DMS 273 treated with DMSO at 0.1 percent for 48 hours (cell line): Measurements from ENCODE around the gene BCR.

ENCODE experiments used
- DNase-seq: peaks from one replicate; lab custom pipeline; 2025; lab: John Stamatoyannopoulos, UW

The BCR gene

DNA sequence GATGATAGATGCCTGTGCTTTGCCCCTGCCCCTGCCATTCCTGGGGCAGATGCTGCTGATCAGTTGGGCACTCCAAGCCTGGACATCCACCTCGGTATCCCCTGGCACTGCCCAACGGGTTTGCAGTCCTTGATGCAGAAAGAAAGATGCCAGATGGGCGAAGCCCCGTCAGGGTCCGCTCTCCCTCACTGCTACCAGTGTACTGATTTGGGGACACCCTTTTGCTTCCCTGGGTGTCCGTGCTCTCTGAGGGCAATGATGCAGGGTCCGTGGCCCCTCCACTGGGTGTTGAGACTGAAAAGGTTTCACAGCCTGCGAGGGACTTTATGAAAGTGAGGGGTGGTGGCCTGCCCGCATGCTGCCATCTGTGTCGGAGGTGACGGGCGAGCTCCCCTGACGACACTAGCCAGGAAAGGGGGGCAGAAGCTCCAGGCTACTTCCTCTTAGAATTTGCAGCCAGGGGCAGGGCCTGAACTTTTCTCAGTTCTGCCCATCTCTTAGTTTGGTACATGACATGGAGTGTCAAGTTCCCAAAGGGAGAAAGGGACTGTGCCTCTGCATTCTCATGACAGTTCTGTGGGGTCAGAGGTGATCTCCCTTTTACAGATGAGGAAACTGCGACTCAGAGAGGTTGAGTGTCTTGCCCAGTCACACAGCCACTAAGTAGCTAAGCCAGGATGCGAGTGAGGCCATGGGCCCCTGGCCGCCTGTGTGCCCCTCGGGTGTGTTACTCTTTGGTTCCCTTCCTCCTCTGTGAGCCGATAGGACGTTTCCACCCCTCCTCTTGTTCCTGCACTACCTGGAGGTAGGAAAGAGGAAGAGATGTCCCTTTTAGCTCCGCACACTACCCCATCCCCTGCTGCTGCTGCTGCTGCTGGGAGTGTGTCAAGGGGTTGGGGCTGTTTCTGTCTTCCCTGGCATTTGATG is 96.6 kb downstream of the BCR start:
- no peak for DNase-seq

DNA sequence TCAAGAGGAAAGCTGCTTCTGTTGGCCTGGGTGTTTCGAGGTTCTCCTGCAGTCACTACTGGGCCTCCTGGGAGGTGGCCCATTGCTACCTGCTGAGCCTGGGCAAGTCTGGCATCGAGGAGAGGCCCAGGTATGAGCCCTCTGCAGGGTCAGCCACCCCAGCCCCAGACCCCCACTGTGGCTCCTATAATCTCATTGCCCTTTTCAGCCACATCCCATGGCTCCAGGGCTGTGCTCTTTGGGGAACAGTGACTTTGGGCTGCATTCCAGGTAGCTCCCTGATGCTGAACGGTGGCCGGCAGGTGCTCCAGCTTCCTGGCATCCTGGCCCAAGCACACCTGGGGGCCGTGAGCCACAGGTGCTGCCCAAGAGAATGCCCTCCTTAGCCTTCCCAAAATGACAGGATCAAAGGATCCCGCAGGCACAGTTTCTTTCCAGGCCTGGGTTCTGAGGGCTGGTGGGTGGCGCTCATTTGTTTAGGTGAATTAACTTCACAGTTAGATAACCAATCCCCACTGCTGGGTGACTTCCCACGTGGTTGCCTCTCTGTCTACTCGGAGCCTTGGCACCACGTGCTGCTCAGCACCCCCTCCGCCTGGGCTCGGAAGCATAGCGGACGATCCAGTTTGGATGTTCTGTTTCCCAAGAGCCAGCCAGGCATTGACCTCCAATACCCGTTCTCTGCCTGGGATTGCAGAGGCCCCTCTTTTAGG is 97.4 kb downstream of the BCR start:
- no peak for DNase-seq

DNA sequence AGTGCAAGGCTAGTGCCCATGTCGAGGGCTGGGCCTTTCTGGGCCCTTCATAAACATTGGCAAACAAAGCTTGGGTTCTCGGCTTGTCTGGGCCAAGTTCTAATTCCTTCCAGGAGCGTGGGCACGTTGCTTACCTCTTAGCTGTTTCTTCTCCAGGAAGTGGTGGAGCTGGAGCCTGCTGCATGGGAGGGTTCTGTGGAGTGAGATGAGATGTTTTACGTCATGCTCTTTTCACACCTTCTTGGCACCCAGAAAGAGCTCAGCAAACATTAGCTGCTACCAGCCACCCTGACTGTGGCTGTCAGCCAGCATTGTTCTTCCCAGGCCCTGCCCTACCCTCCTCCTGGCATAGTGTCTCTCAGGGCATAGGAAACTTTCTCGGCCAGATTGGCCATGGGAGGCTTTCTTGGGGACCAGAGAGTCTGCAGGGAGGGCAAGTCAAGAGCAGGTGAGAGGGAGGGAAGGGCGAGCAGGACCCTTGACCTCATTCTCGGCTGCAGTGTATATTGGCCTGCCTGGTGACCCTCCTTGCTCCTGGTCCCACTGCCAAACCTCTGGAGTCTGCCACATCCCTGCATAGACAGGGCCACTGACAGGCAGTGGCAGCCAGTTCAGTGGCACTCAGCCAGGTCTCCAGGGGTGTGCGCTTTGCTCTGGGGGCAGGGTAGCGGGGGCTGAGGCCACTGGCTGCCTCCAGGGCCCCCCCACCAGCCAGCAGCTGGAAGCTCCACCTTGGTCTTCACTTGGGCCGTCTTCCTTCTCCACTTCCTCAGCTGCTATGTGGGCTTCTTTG is 98.8 kb downstream of the BCR start:
- DNase-seq: no peak

DNA sequence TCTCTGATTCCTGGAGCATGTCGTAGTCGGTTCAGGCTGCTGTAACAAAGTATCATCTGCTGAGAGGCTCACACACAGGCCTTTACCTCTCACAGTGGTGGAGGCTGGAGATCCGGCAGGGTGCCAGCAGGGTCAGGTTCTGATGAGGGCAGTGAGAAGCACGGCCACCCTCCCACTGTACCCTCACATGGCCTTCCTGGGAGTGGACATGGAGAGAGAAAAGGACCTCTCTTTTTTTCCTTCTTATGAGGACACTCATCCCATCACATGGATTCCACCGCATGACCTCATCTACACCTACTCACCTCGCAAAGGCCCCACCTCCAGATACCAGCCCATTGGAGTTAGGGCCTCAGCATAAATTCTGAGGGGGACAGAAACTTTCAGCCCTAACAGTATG is 99.5 kb downstream of the BCR start:
- no peak for DNase-seq

DNA sequence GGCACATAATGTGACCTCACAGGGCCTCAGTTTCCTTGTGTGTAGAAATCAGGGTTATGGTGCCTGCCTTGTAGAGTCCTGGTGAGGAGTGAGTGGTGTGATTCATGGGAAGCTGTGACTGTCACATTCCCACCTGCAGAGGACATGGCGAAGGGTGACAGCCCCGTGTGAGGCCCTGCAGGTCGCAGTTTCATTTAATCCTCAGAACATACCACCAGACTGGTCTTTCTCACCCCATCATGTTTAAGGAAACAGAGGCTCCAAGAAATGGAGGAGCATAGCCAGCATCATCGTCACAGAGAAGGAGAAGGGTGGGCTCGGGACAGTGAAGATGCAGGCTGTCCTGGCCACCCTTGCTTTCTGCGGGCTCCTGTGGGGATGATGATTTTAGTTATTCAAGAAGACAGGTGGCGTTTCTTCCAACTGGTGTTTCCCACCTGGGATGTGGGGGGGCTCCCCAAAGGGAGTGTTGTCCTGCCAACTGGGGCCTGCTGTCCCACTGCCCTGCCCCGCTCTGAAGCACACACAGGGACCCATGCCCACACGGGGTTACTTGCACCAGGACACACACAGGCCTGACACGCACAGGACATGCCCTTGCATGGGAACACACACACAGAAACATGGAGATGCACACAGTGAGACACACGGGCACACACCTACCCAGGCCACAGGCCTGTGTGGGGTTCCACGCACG is 100.2 kb downstream of the BCR start:
- no peak for DNase-seq

DNA sequence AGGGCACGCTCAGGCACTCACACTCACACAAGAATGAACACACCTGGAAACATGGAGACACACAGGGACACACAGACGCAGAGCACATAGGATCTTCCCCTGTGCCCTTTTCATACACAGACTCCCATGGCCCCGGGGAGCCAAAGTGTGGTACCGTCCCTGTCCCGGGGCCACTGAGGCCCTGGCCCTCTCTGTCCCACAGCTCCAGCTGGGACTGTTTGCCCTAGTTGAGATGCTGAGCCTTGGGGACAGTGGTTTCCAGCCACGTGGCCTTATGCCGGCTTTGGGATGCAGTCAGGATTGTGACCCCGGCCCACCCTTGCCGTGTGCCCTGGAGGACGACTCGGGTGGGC is 100.7 kb downstream of the BCR start:
- DNase-seq: no peak

DNA sequence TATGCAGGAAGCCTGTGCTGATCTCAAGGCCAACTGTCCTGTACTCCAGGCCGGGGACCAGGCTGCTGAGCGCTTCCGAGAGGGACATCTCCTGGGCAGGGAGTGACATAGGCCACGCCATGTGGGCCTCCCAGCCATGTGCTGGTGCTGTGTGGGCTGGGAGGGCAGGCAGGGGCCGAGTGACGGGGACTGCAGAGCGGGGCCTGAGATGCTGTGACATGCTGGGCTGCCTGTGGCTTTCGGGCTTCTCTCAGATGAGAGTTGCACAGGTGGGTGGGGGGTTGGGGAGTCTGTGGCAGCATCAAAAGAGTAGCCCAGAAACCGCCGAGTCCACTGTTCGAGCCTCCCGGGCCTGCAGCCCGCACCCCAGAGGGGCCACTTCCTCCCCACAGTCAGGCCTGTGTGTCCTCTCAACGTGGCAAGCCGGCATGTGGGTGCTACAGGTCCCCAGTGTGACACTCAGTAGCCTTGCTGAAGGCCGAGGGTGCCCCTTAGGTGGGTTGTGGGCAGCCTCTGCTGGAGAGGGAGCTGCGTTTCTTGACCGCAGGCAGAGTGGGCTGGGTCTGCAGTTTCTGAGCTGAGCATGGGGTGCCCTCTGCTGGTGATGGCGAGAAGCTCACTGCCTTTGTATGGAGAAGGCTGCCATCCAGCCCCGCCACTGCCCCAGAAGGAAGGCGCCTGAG is 101.2 kb downstream of the BCR start:
- DNase-seq: no peak

DNA sequence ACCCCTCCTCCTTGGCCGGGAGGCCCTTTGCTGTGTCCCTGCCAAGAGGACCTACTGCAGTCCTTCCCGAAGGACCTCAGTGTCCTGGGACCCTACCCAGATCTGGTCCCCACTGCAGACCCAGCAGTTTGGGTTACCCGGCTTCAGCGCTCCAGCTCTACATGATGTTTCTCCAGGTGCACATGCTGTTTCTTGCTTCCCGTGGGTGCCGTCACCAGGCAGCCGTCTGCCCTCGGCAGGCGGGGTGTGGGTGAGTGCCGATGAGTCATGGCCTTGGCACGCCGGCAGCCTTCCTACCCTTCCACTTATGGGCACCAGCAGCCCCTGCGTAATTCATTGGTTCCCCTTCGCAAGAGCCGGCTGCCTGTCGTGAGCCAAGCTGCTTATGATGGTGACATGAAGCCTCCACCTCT is 101.8 kb downstream of the BCR start:
- peak; percentile 13 for DNase-seq

DNA sequence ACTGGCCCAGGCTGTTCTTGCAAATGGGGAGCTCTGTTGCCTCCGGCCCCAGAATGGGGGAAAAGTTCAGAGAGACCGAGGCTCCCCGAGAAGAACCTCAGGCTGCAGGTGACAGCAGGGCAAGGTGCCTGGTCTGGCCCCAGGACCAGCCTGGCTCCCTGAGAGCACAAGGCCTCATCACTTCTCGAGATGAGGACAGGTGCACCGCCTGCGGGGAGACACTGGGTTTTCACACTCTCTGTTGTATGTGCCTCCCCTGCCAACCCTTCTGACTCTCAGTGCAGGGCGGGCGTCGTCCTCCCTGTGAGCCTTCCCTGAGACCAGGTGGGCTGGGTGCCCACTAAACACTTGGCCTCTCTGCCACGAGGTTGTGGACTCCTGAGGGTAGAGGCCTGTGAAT is 102.2 kb downstream of the BCR start:
- no peak for DNase-seq

DNA sequence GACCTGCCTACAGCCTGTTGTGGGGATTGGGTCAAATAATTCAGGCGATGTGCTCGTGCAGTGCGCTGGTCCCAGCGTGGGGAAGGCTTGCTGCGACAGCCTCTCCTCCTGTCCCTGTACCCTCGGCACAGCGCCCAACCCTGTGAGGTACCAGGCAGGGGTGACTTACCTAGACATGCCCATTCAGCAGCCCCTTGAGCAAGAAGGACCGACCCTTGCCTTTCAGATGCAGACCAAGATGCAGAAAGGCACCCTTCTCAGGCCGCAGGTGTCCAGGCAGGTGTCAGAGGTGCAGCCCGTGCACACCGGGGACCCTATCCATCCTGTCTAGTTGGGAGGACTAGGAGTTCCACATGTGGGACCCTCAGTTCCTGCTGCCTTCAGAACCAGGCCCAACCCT is 102.7 kb downstream of the BCR start:
- no peak for DNase-seq

DNA sequence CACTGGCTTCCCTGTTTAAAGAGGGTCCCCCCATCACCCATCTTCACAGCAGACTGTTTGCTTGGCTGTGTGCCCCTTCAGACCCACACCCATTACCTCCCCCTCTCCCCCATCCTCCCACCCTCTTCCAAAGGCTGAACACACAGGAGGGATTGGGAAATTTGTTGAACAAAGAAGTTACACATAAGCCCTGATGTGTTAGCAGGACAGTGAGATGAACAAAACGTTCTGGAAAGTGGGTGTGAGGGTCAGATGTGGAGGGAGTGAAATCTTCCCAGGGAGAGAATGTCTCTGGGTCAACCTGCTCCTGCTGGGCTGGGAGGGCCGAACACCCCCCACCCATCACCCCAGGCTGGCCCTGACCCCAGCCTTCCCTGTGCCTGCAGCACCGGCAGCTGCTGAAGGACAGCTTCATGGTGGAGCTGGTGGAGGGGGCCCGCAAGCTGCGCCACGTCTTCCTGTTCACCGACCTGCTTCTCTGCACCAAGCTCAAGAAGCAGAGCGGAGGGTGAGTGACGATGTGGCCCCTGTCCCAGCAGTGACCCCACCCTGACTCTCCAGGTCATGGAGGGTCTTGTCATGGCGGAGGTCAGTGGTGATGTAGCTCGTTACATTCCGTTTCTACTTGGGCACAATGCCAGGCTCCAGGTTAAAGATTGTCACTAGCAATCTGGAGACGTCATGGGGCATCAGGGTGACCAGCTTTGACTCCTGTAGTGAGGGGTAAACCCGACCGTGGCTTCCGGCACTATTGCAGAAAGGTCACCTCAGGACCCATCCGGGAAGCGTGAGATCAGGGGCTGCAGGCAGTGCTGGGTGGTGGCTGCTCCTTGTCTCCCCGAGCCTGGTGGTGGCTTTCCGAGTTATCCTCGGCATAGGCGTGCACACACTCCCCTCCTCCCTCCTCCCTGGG is 103.5 kb downstream of the BCR start:
- DNase-seq: no peak

DNA sequence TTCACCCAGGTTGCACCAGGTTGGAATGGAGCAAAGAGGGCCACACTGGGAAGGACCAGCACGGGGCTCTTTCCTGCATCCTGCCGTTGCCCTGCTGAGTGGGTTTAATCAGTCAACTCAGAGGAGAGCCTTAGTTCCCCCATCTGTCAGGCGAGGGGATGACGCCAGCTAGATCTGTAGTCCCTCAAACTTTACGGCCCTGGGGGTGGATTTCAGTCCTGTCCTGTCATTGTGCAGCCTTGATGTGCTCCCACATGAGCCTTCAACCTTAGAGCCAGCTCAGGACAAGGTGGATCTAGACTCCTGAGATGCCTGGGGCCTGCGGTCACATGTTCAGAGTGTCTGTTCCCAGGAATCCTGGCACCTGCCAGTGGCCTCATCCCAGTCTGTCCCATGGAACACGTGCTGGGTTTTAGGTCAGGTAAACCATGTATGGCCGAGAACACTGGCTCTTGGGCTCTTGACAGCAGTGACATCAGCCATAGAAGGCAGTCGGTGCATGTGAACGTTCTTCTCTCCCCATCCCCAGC is 104.3 kb downstream of the BCR start:
- no peak for DNase-seq

DNA sequence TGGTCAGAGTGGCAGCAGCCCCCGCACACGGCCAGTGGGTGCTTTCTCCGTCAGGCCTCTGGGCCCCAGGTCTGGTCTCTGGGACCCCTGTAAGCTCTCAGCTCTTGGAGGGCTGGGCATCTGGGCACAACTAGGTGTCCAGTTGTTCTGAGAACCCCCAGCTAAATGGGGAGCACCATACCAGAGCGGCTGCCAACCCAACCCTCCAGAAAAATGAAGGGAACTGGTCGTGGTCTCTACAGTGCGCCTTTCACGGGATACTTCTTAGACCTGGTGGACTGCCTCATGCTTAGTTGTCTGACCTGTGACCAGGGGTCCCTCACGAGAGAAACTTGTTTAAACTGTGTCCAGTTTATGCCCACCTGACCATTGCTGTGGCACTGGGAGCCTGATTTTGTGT is 104.9 kb downstream of the BCR start:
- no peak for DNase-seq

DNA sequence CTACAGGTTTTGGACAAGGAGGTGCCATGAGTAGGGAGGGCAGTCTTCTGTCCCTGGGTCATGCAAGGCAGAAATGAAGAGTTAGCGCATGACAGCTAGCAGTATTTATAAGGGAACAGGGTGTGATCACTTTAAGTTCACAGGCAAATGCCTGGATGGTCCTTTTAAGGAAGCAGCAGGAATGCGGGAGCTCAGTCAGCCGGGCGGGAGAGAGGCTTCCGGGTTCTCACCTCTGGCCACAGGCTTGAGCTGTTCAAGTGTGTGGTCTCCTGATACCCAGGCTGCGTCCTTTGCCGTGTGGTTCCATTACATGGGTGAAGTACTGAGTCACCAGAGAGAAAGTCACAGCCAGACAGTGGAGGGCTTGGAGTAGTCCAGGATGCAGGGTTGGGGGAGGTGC is 105.4 kb downstream of the BCR start:
- DNase-seq: no peak

DNA sequence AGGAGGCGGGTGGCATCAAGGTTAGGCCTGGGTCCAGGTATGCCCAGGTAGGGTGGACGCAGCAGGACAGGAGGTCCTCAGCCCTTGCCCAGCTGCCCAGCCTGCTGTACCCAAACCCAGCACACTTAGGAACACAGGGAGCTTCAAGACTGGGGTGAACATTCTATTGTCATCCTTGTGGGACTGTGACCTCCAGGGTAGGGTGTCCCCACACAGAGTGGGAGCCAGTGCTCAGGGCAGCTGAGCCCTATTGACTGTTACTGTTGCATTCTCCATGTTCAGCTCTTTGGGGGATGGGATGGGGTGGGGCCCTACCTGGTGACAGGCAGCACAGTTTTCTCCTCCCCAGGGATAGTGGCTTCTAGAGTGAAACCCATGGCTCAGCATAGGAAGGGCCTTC is 106.0 kb downstream of the BCR start:
- no peak for DNase-seq

DNA sequence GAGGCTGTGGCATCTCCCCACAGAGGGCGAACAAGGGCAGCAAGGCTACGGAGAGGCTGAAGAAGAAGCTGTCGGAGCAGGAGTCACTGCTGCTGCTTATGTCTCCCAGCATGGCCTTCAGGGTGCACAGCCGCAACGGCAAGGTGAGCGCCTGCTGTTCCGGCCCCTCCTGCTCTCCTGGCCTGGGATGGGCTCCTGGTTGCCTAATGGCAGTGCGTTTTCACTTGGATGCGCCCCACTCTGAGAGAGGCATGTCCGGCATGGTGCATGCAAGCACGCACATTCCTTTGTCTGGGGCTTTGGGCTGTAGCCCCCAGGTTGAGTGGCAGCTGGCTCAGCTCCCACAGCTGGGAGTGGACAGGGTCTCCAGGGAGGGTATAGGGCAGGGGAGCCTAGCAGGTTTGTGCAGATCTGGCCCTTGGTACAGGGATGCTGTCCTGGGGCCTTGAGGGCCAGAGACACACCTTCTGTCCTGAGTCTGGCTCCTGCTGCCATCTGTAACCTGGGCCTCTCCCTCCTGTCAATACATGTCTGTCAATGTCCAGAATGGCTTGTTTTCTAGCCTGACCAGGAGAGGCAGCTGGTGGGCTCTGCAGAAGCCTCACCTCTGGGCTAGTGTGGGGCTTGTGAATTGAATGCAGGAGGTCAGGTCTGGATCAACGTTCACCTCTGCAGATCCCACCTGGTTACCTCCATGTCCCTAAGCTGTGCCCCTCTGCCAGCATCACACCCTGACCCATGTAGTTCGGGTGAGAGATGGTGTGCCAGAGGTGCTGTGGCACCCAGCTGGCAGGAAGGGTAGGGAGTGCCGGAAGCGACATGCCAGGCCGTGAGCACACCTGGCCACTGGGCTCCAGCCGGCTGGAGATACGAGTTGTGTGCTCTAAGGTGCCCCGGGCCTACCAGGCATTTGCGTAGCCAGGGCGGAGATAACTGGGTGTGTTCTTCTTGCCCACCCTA is 107.1 kb downstream of the BCR start:
- no peak for DNase-seq

DNA sequence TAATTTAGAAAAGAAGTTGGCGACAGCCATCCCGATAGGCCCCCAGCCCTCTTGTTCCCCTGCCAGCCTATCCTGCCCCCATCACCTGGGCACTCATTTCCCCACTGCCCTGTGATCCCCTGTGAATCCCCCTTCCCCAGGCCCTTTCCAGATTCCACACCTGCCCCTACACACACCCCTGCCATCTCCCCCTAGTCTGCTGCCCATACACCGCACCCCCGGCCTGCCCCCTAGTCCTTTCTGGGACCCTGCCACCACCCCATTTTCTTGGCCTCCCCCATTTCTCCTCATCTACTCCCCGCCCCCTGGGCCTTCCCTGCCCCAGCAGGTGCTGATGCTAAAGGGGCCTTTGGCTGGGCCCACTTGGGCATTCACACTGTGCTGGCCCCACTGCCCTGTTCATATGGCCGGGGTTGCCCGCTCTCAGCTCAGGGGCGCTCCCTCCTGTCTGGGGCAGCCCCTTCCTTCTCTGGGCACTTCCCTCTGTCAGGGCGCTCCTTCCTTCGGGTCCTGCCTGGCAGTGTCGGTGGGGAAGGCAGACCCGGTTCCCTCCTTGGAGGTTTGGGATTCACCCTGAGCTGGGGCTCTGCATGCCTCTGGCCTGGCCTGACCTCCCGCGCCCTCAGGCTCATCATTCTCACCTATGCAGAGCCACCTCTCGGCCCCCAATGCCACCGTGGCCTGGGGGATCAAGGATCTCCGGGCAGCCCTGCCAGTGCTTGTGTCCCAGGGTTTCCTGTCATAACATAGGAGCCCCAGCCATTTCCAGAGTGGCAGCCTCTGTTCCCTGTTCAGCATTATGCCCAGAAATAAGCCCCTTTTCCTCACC is 108.2 kb downstream of the BCR start:
- no peak for DNase-seq

DNA sequence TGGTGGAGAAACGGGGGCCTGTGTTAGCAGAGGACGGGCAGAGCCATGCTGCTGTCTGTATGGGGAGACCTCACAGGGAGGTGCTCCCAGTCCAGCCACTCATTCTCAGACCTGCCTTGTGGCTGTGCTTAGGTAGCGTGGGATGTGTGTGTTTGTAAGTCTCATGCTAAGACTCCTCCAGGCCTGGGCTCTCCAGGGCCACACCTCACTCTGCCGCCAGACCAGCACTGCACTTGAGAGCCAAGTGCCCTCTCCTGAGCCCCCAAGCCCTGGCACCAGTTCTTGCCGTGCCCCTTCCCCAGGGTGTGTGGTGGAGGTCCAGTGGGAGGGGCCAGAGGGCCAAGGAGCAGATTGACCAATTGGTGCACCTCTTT is 108.8 kb downstream of the BCR start:
- no peak for DNase-seq
